ENCODE results near the gene SMIM21.

SMIM21 gene

GRCh38 chr18:75427603-75428002 is at the start of gene SMIM21:
Gene SMIM21 (minus strand): TSS chr18:75427703. CDS start chr18:75427563, 140 bp downstream.
- DNase-seq (ENCODE audit: low read depth in 2 of 2), result no peak

GRCh38 chr18:75475228-75475627 is 47.7 kb upstream of the SMIM21 start:
- peak; percentile 88 to 90 for DNase-seq (ENCODE audit: low read depth in 2 of 2)

- no peak for DNase-seq (ENCODE audit: low read depth in 2 of 2)
Measured at GRCh38 chr18:75474332-75474731, 46.8 kb upstream of the SMIM21 start.

- no peak for DNase-seq (ENCODE audit: low read depth in 2 of 2)
Measured at GRCh38 chr18:75473316-75473715, 45.8 kb upstream of the SMIM21 start.

DNA sequence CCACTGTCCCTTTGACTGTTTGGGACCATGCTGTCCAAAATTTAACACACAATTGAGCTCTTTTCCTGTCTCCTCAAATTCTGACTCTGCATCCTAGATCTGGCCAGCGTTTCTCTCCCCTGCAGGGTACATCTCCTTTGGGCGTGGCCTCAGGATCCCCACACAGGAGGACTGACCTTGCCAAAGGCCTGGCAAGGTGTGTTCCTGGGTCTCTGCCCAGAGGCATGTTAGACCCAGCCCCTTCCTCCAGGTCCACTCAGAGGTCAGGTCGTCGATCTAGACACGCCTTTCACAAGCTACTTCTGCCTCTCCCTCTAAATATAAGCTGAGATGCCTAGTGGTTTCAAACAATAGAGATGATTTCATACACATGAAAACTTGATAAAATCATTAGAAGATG is 45.4 kb upstream of the SMIM21 start:
- no peak for DNase-seq (ENCODE audit: low read depth in 2 of 2)

DNA sequence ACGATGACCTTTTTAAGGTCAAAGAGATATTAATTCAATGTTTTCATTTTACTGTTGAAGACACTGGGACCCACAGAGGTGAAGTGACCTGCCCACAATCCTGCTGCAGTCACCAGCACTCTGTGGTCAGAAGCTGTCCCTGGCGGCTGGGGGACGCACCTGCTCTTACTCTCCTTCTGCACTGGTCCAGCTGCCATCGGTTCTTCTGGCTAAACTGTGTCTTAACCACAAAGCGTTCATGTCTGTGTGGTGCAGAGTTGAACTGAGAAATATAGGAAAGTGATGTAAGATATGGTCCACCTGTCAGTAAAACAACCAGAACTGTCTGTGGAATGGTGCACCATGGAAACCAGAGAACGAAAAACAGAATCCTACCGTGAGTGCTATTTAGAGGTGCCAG is 44.9 kb upstream of the SMIM21 start:
- no peak for DNase-seq (ENCODE audit: low read depth in 2 of 2)

- DNase-seq (ENCODE audit: low read depth in 2 of 2), result no peak
Measured at GRCh38 chr18:75471850-75472249, 44.3 kb upstream of the SMIM21 start.

DNA sequence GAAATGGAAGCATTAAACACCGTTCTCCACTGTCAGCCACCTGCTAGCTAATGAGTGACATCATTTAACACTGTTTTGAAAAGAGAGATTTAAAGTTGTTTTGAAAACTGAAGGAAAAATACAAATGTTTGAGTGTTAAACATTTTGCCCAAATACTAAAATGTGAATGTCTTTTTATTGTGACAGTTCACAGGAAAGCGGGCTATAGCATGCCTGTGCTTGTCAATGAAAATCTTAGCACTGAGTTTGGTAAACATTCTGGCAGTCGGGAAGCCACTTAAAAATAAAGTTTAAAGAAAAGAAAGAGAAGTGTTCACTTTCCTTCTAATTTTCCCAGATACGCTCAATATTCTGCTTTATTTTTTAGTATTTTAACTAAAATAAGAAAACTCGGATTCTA is 40.3 kb upstream of the SMIM21 start:
- DNase-seq (ENCODE audit: low read depth in 2 of 2), result no peak

- DNase-seq (ENCODE audit: low read depth in 2 of 2), result no peak
Measured at GRCh38 chr18:75467281-75467795, 39.8 kb upstream of the SMIM21 start.

DNA sequence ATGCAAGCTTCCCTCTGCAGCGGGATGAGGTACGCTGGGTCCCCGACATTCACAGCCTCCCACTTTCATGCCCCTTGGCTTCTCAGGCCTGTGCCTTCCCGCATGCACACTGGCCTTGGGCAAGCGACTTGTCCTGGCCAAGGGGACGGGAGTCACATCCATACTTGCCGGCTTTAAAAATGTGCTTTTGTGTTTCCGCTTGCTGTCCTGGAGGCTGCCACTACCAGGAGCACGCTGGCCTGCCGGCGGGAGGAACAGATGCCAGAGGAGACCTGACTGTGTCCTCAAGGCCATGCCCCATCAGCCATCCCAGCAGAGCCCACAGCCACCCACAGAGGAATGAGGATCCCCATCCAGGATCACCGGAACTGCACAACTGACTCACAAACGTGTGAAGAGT is 36.9 kb upstream of the SMIM21 start:
- no peak for DNase-seq (ENCODE audit: low read depth in 2 of 2)

- no peak for DNase-seq (ENCODE audit: low read depth in 2 of 2)
Measured at GRCh38 chr18:75462178-75462832, 34.8 kb upstream of the SMIM21 start.

DNA sequence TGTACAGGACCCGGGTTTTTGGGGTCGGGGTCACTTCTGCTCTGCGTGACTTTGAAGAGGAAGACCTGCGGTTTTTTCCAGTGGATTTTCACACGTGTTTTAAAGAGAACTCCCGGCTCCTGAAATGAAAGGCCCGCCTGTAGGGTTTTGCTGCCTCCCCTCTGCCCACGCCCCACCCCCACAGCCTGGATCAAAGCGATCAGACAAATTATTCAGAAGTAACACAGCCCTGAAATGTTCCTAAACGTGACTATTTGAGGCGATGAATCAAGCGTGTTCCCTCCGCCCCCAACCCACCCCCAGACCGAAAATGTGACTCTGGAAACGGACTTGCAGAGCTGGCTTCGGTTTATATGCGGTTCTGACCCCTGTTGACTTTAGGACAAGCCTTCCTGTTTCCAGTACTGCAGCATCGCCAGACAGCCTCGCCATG is 28.7 kb upstream of the SMIM21 start:
- DNase-seq (ENCODE audit: low read depth in 2 of 2), result no peak

DNA sequence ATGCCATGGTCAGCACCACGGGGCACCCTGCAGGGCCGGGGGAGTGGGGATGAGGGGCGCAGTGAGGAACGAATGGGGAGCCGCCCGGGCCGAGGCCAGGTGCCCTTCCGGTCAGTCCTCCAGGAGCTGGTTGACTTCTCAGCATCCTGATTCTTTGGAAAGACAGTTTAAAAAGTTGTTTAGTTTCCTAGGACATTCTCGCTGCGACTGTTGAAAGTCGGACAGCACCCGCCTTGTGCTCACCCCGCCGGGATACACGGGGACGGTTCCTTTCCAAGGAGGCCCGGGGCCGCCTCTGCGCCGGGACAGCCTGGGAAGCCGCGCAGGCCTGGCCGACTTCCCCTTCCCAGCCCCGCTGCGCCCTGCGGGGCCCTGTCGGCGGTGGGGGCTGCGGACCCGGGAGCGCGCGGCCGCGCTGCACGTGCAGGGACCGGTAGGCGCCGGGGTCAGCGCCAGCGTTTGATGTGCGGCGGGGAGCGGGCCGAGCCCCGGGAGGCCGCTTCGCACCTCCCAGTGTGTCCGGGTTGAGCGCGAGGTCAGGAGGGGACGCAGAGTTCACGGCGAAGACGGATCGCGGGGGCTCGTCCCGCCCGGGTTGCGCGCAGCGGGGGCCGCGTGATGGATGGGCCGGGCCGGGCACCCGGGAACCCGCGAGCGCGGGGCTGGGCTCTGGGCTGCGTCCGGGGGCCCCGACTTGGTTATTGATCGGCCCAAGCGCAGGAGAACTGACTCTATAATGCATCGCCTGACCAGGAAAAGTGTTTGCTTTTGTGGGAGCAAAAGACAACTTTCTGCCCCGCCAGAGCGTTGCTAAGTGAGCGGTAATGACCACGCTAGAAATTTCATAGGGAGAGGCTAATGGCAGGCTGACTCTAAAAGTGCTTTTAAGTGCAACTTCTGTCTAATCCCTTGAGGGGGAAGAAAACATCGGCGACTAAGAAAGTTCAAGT is 28.0 kb upstream of the SMIM21 start:
- no peak for DNase-seq (ENCODE audit: low read depth in 2 of 2)

DNA sequence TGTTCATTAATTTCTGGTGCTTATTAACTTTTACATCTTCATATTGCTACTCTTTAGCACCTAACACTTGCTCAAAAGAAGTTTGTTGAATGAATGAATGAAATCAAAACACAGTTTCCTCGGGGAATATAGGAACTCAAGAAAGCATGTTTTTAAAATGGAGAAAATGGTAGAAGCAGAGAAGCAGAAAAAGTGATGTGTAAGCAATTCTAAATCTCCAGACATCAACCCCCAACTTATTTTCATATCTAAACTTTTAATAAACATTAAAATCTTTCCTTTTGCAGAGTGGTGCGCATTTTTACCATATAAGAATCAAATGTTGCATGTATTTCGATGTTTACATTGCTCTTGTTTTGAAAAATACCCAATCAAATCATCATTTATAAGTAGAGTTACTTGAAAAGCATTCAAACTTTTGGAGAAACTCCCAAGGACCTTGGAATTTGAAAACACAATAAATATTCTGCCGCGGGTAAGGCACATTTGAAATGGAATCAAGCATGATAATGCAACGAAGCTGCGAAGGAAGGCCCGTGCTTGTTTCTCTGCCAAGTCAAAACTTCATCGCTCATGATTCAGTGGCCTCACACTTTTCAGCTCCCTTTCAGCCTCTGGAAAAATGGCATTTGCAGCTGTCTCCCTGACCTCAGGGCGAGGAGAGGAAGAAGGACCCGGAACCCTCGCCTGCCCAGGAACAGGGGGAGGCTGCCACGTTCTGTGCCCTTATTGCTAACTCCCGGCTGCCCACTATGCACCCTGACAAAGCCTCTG is 26.7 kb upstream of the SMIM21 start:
- no peak for DNase-seq (ENCODE audit: low read depth in 2 of 2)

GRCh38 chr18:75450906-75451305 is 23.4 kb upstream of the SMIM21 start:
- DNase-seq (ENCODE audit: low read depth in 2 of 2), result no peak

DNA sequence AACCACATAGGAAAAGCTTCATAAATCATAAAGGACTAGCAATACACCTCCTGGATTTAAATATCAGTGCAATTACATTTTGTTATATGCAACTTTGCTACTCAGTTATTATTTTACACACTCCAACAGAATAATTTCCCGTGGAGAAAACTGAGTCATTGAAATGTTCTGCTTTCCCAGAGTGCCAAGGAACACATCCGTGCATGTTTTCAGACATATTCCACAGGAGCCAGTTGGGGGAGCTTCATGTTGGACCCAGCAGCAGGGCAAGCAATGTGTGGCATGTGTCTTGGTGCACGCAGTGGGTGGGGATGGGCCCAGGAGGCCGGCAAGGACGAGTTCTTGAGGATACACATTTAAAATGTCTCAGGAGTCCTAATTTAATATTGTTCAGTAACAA is 14.4 kb upstream of the SMIM21 start:
- peak in 1 of 2 experiments; percentile 15 for DNase-seq (ENCODE audit: low read depth in 2 of 2)

DNA sequence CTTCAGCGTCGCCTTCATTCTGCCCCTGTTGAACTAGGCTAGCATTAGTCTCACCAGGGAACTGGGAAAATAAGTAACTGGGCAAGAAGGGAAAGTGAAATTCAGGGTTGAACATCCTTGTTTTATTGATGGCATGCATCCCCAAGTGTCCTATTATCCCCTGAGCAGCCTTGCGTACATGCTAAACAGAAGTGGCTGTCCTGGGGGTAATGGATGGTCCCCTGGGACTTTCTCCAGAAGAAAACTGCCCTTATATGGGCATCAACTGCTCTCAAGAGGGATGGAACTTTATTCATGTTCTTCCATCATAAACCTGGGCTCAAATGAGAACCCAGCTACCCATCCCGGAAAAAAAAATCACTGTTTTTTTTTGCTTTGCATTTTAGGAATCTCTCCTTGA is 11.8 kb upstream of the SMIM21 start:
- no peak for DNase-seq (ENCODE audit: low read depth in 2 of 2)

DNA sequence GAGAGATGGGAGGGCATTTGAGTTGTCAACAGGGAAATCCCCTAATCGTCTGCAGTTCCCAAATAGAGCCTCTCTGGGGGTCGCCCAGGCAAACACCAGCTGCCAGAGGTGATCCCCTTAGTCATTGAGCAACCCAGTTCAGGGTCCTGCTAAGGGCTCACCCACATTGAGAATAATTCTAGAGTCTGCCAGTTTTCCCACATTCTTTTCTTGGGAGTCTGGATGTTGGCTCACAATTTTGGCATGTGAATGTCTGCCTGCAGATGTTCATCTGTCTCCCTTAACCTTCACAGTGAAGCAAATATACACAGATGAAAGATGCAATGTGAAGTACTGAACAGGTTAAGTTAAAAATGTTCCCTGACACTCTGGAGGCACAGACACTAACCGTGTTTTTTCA is 11.4 kb upstream of the SMIM21 start:
- peak; percentile 33 to 36 for DNase-seq (ENCODE audit: low read depth in 2 of 2)

DNA sequence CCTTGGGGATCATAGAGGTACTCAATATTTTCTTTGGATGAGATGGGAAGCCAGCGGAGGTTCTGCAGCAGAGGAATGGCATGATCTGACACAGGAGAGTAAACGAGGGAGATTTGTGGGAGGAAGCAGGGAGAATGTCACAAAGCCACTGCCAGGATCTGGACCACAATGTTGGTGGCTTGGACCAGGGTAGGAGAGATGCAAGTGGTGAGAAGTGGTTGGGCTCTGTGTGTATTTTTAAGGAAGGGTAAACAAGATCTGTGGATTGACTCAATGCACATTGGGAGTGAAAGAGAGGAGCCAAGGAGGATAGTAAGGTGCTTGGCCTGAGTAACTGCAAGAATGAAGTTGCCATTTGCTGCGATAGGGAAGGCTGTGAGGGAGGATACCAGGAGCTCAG is 10.5 kb upstream of the SMIM21 start:
- DNase-seq (ENCODE audit: low read depth in 2 of 2), result no peak

GRCh38 chr18:75433098-75433497 is 5.6 kb upstream of the SMIM21 start:
- DNase-seq (ENCODE audit: low read depth in 2 of 2), result no peak

- no peak for DNase-seq (ENCODE audit: low read depth in 2 of 2)
Measured at GRCh38 chr18:75429975-75430374, 2.5 kb upstream of the SMIM21 start.

GRCh38 chr18:75428490-75428889 is 987 bp upstream of the SMIM21 start:
- DNase-seq (ENCODE audit: low read depth in 2 of 2), result no peak

All from fibroblast of skin of left biceps (primary cell).